NCI-H226 (cell line): ENCODE data around the gene CATSPERD.

Experiments used
- DNase-seq: peaks from one replicate; pipeline ENCODE4 v3.0.0-alpha.2; 2015

Gene CATSPERD

DNA sequence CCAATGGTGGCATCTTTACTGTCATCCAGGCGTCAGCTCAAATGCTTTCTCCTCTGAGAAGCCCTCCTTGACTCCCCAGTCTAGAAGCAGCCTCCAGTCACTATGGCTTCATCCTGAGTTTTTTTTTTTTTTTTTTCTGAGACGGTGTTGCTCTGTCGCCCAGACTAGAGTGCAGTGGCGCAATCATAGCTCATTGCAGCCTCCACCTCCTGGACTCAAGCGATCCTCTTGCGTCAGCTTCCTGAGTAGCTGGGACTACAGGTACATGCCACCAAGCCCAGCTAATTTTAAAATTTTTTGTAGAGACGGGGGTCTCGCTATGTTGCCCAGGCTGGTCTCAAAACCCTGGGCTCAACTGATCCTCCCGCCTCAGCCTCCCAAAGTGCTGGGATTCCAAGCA is 88.6 kb downstream of the CATSPERD start:
- no peak for DNase-seq

DNA sequence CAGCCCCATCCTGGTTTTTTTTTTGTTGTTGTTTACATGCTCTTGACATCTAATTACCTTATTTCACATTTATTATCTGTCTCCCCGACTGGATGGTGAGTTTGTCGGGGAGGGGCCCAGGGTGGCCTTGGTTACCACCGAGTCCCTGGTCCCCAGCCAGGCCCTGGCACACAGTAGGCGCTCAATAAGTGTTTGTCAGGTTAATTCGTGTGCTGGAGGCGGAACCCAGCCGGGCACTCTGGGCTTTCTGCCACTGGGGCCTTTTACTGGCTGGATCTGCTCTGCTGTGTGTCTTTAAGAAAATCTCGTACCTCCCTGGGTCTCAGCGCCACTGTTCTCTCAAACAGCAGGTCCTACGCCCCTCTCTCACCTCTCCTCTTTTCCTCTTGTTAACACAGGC is 89.0 kb downstream of the CATSPERD start:
- DNase-seq = no peak

DNA sequence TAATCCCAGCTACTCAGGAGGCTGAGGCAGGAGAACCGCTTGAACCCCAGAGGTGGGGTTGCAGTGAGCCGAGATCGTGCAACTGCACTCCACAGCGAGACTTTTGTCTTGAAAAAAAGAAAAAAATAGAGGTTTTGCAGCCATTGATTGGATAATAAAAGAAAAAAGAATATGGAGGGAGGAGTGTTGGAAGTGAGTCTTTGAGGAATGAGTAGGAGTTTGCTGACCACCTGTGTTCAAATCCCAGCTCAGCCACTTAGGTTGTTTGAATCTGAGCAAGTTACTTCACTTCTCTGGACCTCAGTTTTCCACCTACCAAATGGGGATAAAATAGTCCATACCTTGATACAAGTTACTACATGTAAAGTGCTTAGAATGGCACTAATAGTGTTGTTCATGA is 90.7 kb downstream of the CATSPERD start:
- DNase-seq = no peak

DNA sequence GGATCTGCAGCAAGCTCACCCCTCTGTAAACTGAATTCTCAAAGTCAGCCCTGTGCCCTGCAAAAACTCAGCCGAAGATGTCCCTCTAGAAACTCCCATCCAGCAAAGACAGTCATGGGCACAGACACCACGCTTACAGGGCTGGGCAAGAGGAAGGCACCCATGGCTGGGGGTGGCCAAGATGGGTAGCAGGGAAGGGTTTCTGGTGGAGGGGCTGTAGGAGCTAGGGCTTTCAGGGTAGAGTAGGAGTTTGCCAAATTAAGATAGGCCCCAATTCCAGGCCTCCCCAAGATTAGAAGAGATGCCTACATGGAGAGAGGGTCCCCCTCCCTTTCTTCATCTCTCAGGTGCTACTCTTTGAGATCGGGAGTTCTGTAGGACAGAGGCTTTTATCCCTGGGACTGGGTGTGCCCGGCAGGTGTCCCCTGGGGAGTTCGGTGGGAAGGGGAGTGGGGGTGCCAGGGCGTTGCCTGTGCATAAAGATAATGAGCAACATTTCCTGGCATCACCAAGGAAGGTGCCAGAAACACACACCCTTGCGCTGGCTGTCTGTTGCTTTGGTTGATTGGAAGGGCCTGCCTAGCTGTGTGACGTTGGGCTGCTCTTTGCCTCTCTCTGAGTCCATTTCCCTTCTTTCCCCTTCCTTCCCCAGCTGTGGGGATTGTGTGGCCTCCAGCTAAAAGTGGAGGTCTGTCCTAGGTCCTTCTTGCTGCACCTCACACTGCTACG is 93.8 kb downstream of the CATSPERD start:
- no peak for DNase-seq

DNA sequence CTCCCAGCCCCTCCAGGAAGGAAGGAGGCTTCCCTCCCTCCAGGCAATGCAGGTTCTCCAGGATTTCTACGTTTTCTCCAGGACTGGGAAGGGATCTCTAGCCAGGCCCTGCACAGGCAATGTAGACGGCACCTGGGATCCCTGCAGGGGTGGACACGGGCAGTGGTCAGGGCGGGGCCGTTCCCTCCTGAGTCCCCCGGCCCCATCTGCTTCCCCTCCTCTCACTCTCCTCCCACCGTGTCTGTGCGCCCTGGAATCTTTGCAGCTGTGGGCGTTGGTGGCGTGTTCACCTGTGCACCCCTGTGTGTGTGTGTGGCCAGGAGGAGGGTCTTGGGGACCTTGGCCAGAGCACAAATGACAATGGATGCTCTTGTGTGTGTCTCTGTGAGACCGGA is 94.4 kb downstream of the CATSPERD start:
- no peak for DNase-seq

DNA sequence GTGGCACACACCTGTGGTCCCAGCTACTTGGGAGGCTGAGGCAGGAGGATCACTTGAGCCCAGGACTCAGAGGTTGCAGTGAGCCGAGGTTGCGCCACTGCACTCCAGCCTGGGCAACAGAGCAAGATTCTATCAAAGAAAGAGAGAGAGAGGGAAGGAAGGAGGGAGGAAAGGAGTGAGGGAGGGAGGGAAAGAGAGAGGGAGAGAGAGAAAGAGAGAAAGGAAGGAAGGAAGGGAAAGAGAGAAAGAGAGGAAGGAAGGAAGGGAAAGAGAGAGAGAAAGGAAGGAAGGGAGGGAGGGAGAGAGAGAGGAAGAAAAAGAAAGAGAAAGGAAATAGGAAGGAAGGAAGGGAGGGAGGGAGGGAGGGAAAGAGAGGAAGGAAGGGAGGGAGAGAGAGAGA is 96.8 kb downstream of the CATSPERD start:
- DNase-seq = no peak

DNA sequence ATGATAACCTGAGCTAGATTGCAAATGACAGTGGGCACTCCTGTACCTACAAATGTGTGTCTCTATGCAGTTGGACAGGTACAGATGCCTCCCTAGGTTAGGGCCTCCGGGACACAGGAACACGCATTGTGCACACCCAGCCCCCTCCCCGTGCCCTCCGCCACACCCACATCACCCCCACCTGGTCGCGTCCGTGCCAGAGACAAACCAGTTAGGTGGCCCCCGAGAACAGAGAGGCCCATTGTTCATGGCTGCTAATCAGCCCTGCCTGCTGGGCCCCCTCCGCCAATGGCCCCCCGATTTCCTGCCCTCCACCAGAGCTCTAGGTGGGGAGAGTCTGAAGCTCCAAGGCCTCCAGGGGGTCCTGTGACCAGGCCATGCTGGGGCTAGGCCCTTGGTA is 98.2 kb downstream of the CATSPERD start:
- no peak for DNase-seq

DNA sequence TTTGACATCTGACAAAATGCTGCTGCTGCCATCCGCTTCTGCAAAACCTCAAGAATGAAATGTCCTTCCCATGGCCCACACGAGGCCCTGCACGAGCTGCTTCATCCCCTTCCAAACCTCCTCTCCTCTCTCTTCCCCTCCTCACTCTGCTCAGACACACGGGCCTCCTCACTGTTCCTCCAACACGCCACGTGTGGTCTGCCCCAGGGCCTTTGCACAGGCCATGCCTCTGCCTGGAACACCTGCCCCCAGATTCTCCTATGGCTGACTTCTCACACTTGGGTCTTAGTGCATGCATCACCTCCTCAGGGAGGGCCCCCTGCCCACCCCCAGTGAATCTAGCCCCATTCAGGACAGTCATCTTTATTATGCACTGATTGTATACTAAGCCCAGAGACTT is 100.3 kb downstream of the CATSPERD start:
- no peak for DNase-seq

DNA sequence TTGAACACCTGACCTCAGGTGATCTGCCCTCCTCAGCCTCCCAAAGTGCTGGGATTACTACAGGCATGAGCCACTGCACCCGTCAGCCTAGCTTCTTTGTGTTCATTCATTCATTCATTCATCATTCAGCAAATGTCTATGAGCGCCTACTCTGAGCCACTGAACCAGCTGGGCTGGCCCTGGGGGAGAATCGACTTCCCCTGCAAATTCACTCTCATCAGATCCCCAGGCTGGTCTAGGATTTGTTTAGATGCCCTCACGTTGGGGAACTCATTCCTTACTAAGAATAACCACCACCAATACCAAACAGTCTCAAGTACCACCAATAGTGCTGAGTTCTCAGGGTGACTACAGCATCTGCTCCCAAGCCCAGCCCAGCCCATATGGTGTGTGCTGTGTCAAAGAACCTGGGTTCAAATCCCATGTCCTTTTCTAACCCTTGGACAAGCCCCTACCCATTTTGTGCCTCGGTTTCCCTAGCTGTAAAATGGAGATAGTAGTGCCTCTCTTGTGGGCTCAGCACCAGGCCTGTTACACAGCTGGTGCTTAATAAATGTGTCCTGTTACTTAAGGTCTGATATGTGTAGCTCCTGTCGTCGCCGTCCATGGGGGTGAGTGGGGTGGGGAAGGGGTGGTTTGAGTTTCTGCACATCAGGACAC is 101.2 kb downstream of the CATSPERD start:
- no peak for DNase-seq

DNA sequence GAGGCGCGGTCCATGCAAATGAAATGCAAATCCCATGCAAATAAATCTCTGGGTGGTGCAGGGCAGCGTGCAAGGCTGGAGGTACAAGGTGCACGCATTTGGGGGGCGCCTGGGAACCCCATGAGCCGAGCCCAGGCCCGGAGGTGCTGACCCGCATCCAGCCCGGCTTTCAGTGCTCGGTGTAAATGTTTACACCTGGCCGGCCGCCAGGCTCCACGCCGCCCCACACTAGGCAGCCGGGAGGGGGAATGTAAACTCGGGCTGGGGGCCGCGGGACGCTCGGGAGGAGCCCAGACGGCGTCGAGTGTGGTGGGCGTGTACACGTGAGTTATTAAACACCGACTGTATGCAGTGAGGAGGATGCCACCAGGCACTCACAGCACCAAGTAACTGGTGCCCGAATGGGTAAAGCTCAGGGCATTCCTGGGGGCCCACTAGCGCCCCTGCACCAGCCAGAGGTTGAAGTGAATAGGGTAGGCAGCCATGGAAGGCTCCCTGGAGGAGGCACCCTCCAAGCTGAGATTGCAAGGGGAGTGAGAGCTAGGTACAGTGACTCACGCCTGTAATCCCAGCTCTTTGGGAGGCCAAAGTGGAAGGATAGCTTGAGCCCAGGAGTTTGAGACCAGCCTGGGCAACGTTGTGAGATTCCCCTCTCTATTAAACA is 101.9 kb downstream of the CATSPERD start:
- no peak for DNase-seq

DNA sequence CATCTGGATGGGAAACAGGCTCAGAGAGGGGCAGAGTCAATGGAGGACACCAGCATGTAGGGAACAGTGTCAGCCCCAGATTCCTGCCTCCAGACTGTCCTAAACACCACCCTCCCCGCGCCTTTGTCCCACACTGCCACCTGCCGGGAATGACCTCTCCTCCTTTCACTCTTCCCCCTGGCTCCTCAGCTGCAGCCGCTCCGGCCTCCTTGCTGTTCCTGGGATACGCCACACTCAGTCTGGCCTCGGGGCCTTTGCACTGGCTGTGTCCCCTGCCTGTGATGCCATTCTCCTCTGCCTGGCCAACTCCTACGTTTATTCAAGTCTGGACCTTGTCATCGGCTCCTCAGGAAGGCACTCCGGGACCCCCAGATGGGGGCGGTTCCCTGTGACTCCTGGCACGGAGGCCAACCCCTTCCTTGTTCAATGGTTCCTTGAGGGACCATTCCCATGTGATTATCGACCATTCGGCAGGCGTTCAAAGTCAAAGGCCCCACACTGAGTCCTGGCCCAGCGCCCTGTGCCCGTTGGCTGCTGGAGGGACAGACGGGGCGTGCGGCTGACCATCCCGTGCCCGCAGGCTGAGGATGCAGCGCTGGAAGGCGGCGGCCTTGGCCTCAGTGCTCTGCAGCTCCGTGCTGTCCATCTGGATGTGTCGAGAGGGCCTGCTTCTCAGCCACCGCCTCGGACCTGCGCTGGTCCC is 103.3 kb downstream of the CATSPERD start:
- no peak for DNase-seq

DNA sequence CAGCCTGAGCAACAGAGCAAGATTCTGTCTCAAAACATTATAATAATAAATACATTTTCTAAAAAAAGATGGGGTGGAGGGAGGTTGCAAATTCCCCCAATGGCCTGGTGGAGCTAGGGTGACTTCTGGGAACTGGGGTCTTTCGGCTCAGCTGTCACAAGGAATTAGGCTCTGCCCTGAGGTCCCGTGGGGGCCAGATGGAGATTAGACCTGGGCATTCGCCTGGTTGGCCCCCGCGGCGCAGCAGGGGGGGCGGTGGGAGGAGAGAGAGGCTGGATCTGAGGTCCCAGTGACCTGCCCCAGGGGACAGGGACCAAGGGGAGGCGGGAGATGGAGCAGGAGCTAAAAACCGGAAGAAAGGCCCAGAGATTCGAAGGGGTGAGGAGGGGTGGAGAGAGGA is 104.3 kb downstream of the CATSPERD start:
- no peak for DNase-seq

DNA sequence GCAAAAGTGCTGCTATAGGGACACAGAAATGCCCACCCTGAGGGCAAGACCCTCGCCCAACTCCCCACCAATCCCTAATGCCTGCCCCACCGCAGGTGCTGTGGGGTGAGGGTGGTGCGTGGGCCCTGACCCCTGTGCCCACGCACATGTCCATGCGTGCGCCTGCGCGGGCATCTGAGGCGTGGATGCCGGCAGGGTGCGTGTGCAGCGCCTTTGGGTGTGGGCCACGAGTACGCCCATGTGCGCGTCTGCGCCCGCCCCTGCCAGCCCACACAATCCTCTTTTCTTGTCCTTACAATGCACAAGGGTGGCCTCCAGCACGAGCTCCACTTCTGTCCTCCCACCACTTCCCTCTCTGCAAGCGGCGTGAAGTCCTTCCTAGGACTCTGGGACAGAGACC is 104.7 kb downstream of the CATSPERD start:
- no peak for DNase-seq

DNA sequence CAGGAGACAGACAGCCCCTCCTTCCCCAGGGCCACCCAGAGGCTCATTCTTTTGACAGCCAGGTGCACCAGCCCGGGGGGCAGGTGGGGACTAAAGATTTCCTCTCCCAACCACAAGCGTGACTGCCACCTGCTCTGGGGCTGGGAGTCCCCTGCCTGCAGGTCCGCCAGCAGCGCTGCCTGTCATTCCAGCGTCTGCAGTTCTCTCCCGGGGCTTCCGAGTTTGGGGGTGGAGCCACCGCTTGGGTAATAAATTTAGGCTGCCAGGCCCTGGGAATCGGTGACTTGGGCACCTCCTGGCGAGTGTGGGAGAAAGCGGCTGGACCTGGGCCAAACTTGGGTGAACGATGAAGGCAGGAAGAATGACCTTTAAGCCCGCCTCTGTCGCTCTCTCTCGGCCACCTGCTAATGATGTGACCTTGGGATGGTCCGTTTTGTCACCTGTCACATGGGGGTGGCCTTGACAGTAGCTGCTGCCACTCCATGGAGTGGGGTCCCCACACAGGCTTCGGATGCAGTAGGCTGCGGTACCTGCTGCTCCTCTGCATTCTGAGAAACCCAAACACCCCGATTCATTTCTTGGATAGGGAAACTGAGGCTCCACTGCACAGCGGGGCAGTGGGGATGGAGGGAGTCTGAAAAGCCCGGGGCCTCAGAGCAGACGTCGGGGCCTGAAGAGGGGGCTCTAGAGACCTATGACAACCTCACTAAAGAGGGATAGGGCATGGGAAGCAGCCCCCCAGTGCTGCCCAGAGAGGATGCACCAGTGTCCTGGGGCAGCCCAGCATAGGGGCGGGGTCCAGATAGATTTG is 106.3 kb downstream of the CATSPERD start:
- peak; percentile 48 for DNase-seq

DNA sequence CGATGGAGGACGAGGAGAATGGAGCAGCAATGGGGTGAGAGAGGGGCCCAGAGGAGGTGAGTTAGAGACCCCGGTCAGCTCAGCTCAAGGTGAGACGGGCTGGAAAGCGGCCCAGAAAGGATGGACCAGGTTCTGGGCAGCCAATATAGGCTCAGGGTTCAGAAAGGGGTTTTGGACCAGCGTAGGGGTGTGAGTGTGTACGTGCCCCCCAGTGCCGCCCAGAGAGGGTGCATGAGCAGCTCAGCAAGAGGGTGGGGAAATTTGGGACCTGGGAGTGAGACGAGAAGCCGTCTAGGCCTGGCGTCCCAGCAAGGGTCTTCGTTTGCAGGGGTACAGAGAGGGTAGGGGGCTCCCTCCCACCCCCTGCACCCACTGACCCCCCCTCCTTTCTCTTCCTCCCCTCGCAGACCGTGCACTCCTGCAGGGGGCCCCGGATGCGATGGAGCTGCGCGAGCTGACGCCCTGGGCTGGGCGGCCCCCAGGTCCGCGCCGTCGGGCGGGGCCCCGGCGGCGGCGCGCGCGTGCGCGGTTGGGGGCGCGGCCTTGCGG is 107.0 kb downstream of the CATSPERD start:
- DNase-seq = no peak

DNA sequence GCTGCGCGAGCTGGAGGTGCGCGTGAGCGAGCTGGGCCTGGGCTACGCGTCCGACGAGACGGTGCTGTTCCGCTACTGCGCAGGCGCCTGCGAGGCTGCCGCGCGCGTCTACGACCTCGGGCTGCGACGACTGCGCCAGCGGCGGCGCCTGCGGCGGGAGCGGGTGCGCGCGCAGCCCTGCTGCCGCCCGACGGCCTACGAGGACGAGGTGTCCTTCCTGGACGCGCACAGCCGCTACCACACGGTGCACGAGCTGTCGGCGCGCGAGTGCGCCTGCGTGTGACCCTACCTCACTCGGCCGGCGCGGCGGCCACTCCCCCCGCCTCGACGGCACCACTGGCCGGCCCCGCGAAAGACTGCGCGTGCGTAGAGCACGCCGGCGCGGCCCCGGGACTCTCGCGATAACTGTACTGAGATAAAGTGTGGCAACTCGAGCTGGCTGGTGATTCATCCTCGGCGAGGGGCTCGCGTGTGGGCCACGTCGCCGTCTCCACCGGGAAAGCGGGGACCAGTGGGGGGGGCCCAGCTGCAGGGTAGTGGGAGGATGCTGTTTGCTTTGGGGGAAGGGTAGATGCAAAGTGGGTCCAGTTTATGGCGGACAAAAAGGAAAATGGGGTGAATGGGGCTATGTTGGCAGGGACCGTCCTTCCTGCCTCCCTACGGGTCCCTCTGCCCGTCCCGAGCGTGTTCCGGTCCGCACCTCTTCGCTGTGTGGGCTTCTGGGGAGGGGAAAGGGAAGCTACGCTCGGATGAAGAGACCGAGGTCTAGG is 107.6 kb downstream of the CATSPERD start:
- DNase-seq = peak; percentile 89
